ENCODE results near the gene PRPF31.
"Not testable (repeated sequence)": the region's sequence is repeated elsewhere in the genome, so short reads cannot be mapped to it uniquely, and the experiment has no call there.

Gene PRPF31

GRCh38 chr19:54169149-54169740 is 53.7 kb downstream of the PRPF31 start:
- no peak overlapping the region for H3K27ac ChIP-seq
- H3K36me3 ChIP-seq, result no peaks in the 10 kb centered on the region
- no peaks in the 10 kb centered on the region for H3K9me3 ChIP-seq
- peaks cover 0 to 24% (median 3%) of the 10 kb centered on the region in 4 donors for H3K4me1 ChIP-seq
- H3K4me3 ChIP-seq, result no peak overlapping the region
- TF ChIP-seq, protein P1, sequence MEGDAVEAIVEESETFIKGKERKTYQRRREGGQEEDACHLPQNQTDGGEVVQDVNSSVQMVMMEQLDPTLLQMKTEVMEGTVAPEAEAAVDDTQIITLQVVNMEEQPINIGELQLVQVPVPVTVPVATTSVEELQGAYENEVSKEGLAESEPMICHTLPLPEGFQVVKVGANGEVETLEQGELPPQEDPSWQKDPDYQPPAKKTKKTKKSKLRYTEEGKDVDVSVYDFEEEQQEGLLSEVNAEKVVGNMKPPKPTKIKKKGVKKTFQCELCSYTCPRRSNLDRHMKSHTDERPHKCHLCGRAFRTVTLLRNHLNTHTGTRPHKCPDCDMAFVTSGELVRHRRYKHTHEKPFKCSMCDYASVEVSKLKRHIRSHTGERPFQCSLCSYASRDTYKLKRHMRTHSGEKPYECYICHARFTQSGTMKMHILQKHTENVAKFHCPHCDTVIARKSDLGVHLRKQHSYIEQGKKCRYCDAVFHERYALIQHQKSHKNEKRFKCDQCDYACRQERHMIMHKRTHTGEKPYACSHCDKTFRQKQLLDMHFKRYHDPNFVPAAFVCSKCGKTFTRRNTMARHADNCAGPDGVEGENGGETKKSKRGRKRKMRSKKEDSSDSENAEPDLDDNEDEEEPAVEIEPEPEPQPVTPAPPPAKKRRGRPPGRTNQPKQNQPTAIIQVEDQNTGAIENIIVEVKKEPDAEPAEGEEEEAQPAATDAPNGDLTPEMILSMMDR (IDR thresholded peaks at IDR 0.05), result no peak
- peaks cover 0 to 36% of the 10 kb centered on the region in 2 donors for H3K27me3 ChIP-seq
- DNase-seq, result no peak
- intact Hi-C loops (cut with DNase I; ENCODE audit: low total_unique reads), result loop anchor here (5.0 kb wide), 1 partner anchor 63 kb away; no protein-coding TSS in a partner anchor

GRCh38 chr19:54171736-54172431 is 56.3 kb downstream of the PRPF31 start:
- H3K4me3 ChIP-seq; DNase-seq; intact Hi-C loops (cut with DNase I; ENCODE audit: low total_unique reads); H3K27ac ChIP-seq; H3K9me3 ChIP-seq: not testable (repeated sequence)
- Histone ChIP-seq H3K4me1 (peaks cover 0 to 18% (median 3%) of the 10 kb centered on the region in 4 donors), H3K36me3 (peaks cover 0 to 12% (median 9%) of the 10 kb centered on the region in 3 donors), H3K27me3 (peaks cover 0 to 21% of the 10 kb centered on the region in 2 donors)

- intact Hi-C loops (cut with DNase I; ENCODE audit: low total_unique reads), result no loop called here
- Histone ChIP-seq H3K27me3 (peaks cover 0 to 21% of the 10 kb centered on the region in 2 donors), H3K4me1 (peaks cover 0 to 18% (median 3%) of the 10 kb centered on the region in 4 donors), H3K36me3 (peaks cover 0 to 12% (median 10%) of the 10 kb centered on the region in 3 donors), H3K27ac (no peak within 1 kb of the TSS), H3K9me3 (no peaks in the 10 kb centered on the region), H3K4me3 (no peak within 1 kb of the TSS)
- TF ChIP-seq, protein P1 (IDR thresholded peaks at IDR 0.05), result no peak
- DNase-seq, result no peak
Measured at GRCh38 chr19:54172471-54173358, 57.2 kb downstream of the PRPF31 start, which contains the start of gene TMC4. TMC4 (minus strand) TSS chr19:54173160; CDS start chr19:54173117, 43 bp downstream.

GRCh38 chr19:54173359-54173699 is 57.8 kb downstream of the PRPF31 start:
- no peak overlapping the region for H3K4me3 ChIP-seq
- no peaks in the 10 kb centered on the region for H3K9me3 ChIP-seq
- H3K27ac ChIP-seq, result no peak overlapping the region
- intact Hi-C loops (cut with DNase I; ENCODE audit: low total_unique reads), result no loop called here
- H3K36me3 ChIP-seq, result peaks cover 0 to 16% (median 16%) of the 10 kb centered on the region in 3 donors
- peaks cover 0 to 21% of the 10 kb centered on the region in 2 donors for H3K27me3 ChIP-seq
- H3K4me1 ChIP-seq, result peaks cover 0 to 15% (median 2%) of the 10 kb centered on the region in 4 donors
- DNase-seq, result no peak
- TF ChIP-seq, protein P1 (IDR thresholded peaks at IDR 0.05), result no peak

DNA sequence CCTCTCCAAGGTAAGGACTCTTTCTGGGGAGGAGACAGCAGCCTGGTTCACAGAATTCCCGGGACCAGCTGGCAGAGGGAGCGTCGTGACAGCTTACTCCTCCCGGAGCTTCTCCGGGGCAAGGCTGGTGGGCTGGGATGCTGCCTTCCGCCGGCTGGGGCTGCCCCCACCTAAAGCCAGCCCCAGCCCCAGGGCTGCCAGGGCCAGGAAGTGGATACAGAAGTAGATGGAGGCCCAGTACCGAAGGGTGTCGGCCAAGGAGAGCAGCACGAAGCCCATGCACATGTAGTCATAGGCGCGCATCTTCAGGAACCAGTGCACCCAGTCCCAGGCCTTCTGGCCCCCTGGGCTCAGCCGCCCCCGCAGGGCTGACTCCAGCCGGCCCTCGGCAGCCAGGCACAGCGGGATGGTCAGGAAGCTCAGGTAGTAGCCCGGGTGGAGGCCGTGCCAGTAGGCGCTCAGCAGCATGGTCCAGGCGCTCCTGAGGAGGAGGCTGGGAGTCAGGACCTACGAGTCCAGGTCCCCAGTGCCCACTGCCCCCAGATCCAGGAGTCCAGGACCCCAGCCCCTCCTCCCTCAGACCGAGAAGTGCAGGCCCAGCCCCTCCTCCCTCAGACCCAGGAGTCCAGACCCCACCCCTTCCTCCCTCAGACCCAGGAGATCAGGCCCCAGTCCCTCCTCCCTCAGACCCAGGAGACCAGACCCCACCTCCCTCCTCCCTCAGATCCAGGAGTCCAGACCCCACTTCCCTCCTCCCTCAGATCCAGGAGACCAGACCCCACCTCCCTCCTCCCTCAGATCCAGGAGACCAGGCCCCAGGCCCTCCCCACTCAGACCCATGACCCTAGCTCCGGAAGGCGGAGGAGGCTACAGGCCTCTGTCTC is 58.6 kb downstream of the PRPF31 start:
- peaks cover 0 to 13% (median 2%) of the 10 kb centered on the region in 4 donors for H3K4me1 ChIP-seq
- TF ChIP-seq, protein P1 (IDR thresholded peaks at IDR 0.05), result no peak
- H3K36me3 ChIP-seq, result peaks cover 0 to 25% (median 18%) of the 10 kb centered on the region in 3 donors
- peaks cover 0 to 21% of the 10 kb centered on the region in 2 donors for H3K27me3 ChIP-seq
- no peaks in the 10 kb centered on the region for H3K9me3 ChIP-seq
- no peak for DNase-seq
- no peak overlapping the region for H3K27ac ChIP-seq
- intact Hi-C loops (cut with DNase I; ENCODE audit: low total_unique reads), result no loop called here
- no peak overlapping the region for H3K4me3 ChIP-seq
